Upper lobe of right lung (tissue), 1 donor: Measurements from ENCODE around the gene IFT57. TPM values are rescaled to one million over a fixed set of nuclear protein-coding genes. Genes with fewer than 3 reads are reported as not detected.

Experiments
- ATAC-seq: fragments of 200-7000 bp; cut with Tn5 transposase; one replicate; pipeline ENCODE4 v1.9.1; 2020; ENCODE audit warnings: mild to moderate bottlenecking, moderate library complexity
- DNase-seq: peaks from one replicate; pipeline ENCODE4 v3.0.0-alpha.2; 2020
- H3K27ac ChIP-seq: fragments of 200-600 bp; one replicate; pipeline ENCODE4 v1.8.0; 2022
- H3K27me3 ChIP-seq: fragments of 200-600 bp; one replicate; pipeline ENCODE4 v1.8.0; 2022; ENCODE audit warnings: mild to moderate bottlenecking
- H3K36me3 ChIP-seq: fragments of 200-600 bp; one replicate; pipeline ENCODE4 v1.8.0; 2022
- H3K4me1 ChIP-seq: fragments of 200-600 bp; one replicate; pipeline ENCODE4 v1.8.0; 2022
- H3K4me3 ChIP-seq: fragments of 200-600 bp; one replicate; pipeline ENCODE4 v1.8.0; 2022; ENCODE audit warnings: mild to moderate bottlenecking
- H3K9me3 ChIP-seq: fragments of 200-600 bp; one replicate; pipeline ENCODE4 v1.8.0; 2022
- intact Hi-C: fragments of 100-400 bp; cut with DNase I; formaldehyde crosslinking; loops from one replicate; pipeline ENCODE4 v1.11.0; 2022
- total RNA-seq: library from RNA; stranded (reverse); fragmentation: NEBNext Ultra II Directional; extraction: Animal tissue kit (Norgen Biotek cat#: 25700); gene quantifications from one replicate; pipeline ENCODE4 v1.2.1, GENCODE V29; 2021
- TF ChIP-seq, protein P1 (sequence below): fragments of 200-600 bp; IDR thresholded peaks from one replicate; pipeline ENCODE4 v1.8.0; 2022; ENCODE audit warnings: antibody characterized with exemption
- donor health status: DM: no; HTN: yes; CAD: no; lungs with severe emphysema.

The IFT57 gene
- total RNA-seq, 1 donor from 2014 or later: 135 TPM

DNA sequence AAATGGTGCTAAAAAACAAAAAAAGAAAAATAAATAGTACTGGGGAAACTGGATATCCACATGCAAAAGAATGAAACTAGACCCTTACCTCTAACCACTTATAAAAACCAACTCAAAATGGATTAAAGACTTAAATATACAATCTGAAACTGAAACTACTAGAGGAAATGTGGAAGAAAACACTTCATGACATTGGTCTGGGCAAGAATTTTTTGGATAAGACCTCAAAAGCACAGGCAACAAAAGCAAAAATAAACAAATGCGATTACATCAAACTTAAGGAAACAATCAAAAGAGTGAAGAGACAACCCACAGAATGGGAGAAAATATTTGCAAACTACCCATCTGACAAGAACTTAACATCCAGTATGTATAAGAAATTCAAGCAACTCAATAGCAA lies 6.4 kb downstream of the IFT57 start:
- TF ChIP-seq, protein P1, sequence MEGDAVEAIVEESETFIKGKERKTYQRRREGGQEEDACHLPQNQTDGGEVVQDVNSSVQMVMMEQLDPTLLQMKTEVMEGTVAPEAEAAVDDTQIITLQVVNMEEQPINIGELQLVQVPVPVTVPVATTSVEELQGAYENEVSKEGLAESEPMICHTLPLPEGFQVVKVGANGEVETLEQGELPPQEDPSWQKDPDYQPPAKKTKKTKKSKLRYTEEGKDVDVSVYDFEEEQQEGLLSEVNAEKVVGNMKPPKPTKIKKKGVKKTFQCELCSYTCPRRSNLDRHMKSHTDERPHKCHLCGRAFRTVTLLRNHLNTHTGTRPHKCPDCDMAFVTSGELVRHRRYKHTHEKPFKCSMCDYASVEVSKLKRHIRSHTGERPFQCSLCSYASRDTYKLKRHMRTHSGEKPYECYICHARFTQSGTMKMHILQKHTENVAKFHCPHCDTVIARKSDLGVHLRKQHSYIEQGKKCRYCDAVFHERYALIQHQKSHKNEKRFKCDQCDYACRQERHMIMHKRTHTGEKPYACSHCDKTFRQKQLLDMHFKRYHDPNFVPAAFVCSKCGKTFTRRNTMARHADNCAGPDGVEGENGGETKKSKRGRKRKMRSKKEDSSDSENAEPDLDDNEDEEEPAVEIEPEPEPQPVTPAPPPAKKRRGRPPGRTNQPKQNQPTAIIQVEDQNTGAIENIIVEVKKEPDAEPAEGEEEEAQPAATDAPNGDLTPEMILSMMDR: no peak
- intact Hi-C loops: no loop called here
- H3K4me1 ChIP-seq: no peaks in the 10 kb centered on the region
- H3K27me3 ChIP-seq: no peaks in the 10 kb centered on the region
- no peak overlapping the region for H3K27ac ChIP-seq
- H3K9me3 ChIP-seq: no peaks in the 10 kb centered on the region
- H3K4me3 ChIP-seq: no peak overlapping the region
- DNase-seq: no peak
- no peak for ATAC-seq
- peaks cover 25% of the 10 kb centered on the region for H3K36me3 ChIP-seq

DNA sequence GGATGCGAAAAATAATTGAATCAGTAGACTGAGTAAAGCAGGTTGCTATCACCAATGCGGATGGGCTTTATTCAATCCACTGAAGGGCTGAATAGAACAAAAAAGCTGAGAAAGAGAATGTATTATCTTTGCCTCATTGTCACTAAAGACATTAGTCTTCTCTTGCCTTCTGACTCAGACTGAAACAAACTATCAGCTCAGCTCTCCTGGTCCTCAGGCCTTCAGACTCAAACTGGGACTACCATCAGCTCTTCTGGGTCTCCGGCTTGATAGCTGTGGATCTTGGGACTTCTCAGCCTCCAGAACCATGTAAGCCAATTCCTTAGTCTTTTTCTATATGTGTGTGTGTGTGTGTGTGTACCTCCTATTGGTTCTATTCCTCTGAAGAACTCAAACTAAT lies 12.6 kb downstream of the IFT57 start:
- no peak for DNase-seq
- peaks cover 44% of the 10 kb centered on the region for H3K36me3 ChIP-seq
- intact Hi-C loops: no loop called here

GRCh38 chr3:108208831-108209230 lies 13.4 kb downstream of the IFT57 start:
- ATAC-seq (peak; percentile 27), DNase-seq (no peak)
- Histone ChIP-seq H3K9me3 (no peaks in the 10 kb centered on the region), H3K27me3 (no peaks in the 10 kb centered on the region), H3K36me3 (peaks cover 44% of the 10 kb centered on the region), H3K4me1 (no peaks in the 10 kb centered on the region), H3K27ac (no peak overlapping the region), H3K4me3 (no peak overlapping the region)
- intact Hi-C loops: no loop called here
- TF ChIP-seq, protein P1: no peak

More for the DNA sequence above, 12.6 kb downstream of the IFT57 start:
- no peaks in the 10 kb centered on the region for H3K9me3 ChIP-seq
- H3K4me1 ChIP-seq: no peaks in the 10 kb centered on the region
- H3K27me3 ChIP-seq: no peaks in the 10 kb centered on the region
- no peak overlapping the region for H3K27ac ChIP-seq
- TF ChIP-seq, protein P1: no peak
- H3K4me3 ChIP-seq: no peak overlapping the region
- no peak for ATAC-seq

DNA sequence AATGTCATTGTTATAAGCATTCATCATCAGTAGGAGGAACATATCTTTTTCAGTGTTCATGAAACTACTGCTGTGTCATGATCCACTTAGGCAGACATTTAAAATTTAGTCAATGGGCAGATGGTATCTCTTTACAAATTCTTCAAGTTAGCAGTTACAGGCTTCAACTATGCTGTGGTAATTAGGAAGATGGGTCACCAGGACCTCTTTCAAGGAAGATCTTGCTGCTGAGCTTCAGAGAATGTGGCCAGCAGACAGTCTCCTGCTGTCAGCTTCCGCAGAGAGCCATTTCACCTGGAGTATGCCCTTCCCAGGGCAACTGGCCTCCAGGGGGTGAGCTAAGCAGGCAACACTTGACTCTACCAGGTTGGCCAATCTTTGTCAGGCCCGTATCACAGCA lies 19.4 kb downstream of the IFT57 start:
- Histone ChIP-seq H3K27me3 (no peaks in the 10 kb centered on the region), H3K27ac (no peak overlapping the region), H3K4me3 (no peak overlapping the region), H3K9me3 (no peaks in the 10 kb centered on the region), H3K36me3 (peaks cover 19% of the 10 kb centered on the region), H3K4me1 (no peaks in the 10 kb centered on the region)
- DNase-seq (no peak), ATAC-seq (peak; percentile 59)
- intact Hi-C loops: no loop called here
- TF ChIP-seq, protein P1: no peak

DNA sequence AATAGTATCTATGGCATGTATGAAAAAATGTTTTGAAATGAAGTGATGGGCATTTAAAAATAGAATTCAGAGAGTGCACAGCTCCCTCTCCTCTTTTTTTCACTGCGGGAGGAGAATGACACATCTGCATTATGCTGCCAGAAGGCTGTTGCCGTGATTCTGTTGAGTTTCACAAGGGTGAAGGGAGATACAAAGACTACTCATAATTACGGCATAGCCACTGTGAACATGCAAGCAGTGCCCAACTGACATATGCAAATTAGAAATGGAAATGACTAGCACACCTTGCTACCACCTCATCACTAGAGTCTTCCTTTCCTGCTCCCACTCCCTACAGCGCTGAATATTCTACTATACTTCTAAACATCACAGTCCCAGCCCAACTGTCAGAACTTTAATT lies 20.1 kb downstream of the IFT57 start:
- H3K4me3 ChIP-seq: no peak overlapping the region
- H3K27ac ChIP-seq: no peak overlapping the region
- no peak for DNase-seq
- TF ChIP-seq, protein P1: no peak
- intact Hi-C loops: no loop called here
- ATAC-seq: no peak
- H3K36me3 ChIP-seq: peaks cover 19% of the 10 kb centered on the region
- no peaks in the 10 kb centered on the region for H3K9me3 ChIP-seq
- H3K4me1 ChIP-seq: no peaks in the 10 kb centered on the region
- H3K27me3 ChIP-seq: no peaks in the 10 kb centered on the region

- Histone ChIP-seq H3K36me3 (peaks cover 12% of the 10 kb centered on the region), H3K27ac (no peak overlapping the region), H3K4me3 (no peak overlapping the region), H3K4me1 (no peaks in the 10 kb centered on the region), H3K27me3 (no peaks in the 10 kb centered on the region), H3K9me3 (no peaks in the 10 kb centered on the region)
- no peak for DNase-seq
- intact Hi-C loops: no loop called here
- ATAC-seq: no peak
- TF ChIP-seq, protein P1: no peak
These were observed 21.0 kb downstream of the IFT57 start for GRCh38 chr3:108201258-108201657.
